GM12874 (cell line): ENCODE data around the gene CTXND1.

ENCODE experiments used
- TF ChIP-seq, protein P1 (sequence below): IDR thresholded peaks from 2 replicates; pipeline ENCODE4 v1.5.1; 2011; ENCODE audit warnings: low read depth, mild to moderate bottlenecking, control low read depth, low read length, moderate library complexity; ENCODE audit not compliant: insufficient read depth

CTXND1 gene

GRCh38 chr15:80157215-80157614 is 94.8 kb downstream of the CTXND1 start:
- TF ChIP-seq, protein P1, sequence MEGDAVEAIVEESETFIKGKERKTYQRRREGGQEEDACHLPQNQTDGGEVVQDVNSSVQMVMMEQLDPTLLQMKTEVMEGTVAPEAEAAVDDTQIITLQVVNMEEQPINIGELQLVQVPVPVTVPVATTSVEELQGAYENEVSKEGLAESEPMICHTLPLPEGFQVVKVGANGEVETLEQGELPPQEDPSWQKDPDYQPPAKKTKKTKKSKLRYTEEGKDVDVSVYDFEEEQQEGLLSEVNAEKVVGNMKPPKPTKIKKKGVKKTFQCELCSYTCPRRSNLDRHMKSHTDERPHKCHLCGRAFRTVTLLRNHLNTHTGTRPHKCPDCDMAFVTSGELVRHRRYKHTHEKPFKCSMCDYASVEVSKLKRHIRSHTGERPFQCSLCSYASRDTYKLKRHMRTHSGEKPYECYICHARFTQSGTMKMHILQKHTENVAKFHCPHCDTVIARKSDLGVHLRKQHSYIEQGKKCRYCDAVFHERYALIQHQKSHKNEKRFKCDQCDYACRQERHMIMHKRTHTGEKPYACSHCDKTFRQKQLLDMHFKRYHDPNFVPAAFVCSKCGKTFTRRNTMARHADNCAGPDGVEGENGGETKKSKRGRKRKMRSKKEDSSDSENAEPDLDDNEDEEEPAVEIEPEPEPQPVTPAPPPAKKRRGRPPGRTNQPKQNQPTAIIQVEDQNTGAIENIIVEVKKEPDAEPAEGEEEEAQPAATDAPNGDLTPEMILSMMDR = no peak

DNA sequence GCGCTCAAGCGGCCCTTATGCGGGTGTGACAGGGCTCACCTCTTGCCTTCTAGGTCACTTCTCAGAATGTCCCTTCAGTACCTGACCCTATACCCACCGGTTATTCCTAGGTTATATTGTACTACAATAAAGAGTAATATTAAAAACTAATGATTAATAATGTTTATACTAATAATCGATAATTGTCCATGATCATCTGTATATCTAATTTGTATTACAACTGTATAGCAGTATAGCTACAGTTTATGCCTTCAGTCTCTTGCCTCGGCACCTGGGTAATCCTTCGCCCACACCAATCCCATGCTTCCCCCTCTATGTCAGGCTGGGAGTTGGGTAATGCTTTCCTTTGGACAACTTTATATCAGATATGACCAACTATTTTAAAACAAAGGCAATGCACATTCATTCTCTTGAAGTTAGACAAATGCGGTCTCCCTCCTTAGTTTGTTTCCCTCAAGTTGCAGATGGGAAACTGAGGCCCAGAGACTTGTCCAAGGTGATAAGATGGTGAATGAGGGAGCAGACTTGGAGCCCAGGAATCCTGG is 95.8 kb downstream of the CTXND1 start:
- TF ChIP-seq, protein P1 = no peak

- TF ChIP-seq, protein P1 = no peak
Observed at GRCh38 chr15:80155001-80155377, 97.0 kb downstream of the CTXND1 start.

GRCh38 chr15:80154336-80154735 is 97.7 kb downstream of the CTXND1 start:
- TF ChIP-seq, protein P1 = no peak

GRCh38 chr15:80153900-80154299 is 98.1 kb downstream of the CTXND1 start:
- TF ChIP-seq, protein P1 = no peak

GRCh38 chr15:80152896-80153876 is 98.8 kb downstream of the CTXND1 start, which contains the start of gene FAH:
Gene FAH (plus strand): TSS chr15:80152999. CDS start chr15:80153055, 56 bp downstream.
- TF ChIP-seq, protein P1 = no peak

- TF ChIP-seq, protein P1 = no peak
Observed at GRCh38 chr15:80152180-80152895, 99.7 kb downstream of the CTXND1 start.
